Fibroblast of lung (primary cell): Measurements from ENCODE around the gene SNX33. TPM values are rescaled to one million over a fixed set of nuclear protein-coding genes. Genes with fewer than 3 reads are reported as not detected.
"Not testable (repeated sequence)": the region's sequence is repeated elsewhere in the genome, so short reads cannot be mapped to it uniquely, and the experiment has no call there.

Experiments used
- DNase-seq, 2 donors: peaks; one replicate each; pipeline versions ENCODE4 v3.0.0 to v3.0.0-alpha.2; 2010; ENCODE audit warnings: low read depth in 2 of 2
- H2AFZ ChIP-seq: 2 replicates; pipeline ENCODE4 v1.5.1; 2012; ENCODE audit warnings: low read length, control low read depth, inconsistent platforms
- H3K27ac ChIP-seq: 2 replicates; pipeline ENCODE4 v1.5.1; 2011; ENCODE audit warnings: low read length, control low read depth; ENCODE audit not compliant: insufficient read depth
- H3K27me3 ChIP-seq: 2 replicates; pipeline ENCODE4 v1.5.1; 2011; ENCODE audit warnings: mild to moderate bottlenecking, low read length; ENCODE audit not compliant: control insufficient read depth, insufficient read depth
- H3K36me3 ChIP-seq: 2 replicates; pipeline ENCODE4 v1.5.1; 2011; ENCODE audit warnings: low read length; ENCODE audit not compliant: control insufficient read depth, insufficient read depth
- H3K4me1 ChIP-seq: 2 replicates; pipeline ENCODE4 v1.5.1; 2011; ENCODE audit warnings: low read length; ENCODE audit not compliant: control insufficient read depth, insufficient read depth; ENCODE audit errors: extremely low read depth
- H3K4me2 ChIP-seq: 2 replicates; pipeline ENCODE4 v1.5.1; 2011; ENCODE audit warnings: low read length, control low read depth; ENCODE audit not compliant: insufficient read depth; ENCODE audit errors: extremely low read depth
- H3K4me3 ChIP-seq, 4 experiments: fragments of 200-600 bp in 1 of 4; sonication (generic) in 1 of 4; replicated peaks in 1 of 4; 2 replicates each; pipeline ENCODE4 v1.5.1; 2011 to 2016; ENCODE audit warnings: low read length in 4 of 4, low read depth in 3 of 4, mild to moderate bottlenecking in 3 of 4, control low read depth in 2 of 4, inconsistent platforms in 1 of 4, mixed read lengths in 1 of 4; ENCODE audit not compliant: insufficient read depth in 1 of 4; ENCODE audit errors: control extremely low read depth in 1 of 4
- H3K79me2 ChIP-seq: 2 replicates; pipeline ENCODE4 v1.5.1; 2012; ENCODE audit warnings: mild to moderate bottlenecking, low read length, inconsistent platforms; ENCODE audit not compliant: control insufficient read depth, insufficient read depth
- H3K9ac ChIP-seq: 2 replicates; pipeline ENCODE4 v1.5.1; 2011; ENCODE audit warnings: mild to moderate bottlenecking, low read length, control low read depth; ENCODE audit not compliant: insufficient read depth
- H3K9me3 ChIP-seq: 2 replicates; pipeline ENCODE4 v1.5.1; 2012; ENCODE audit warnings: low read depth, low read length; ENCODE audit not compliant: control insufficient read depth, insufficient read depth
- H4K20me1 ChIP-seq: 2 replicates; pipeline ENCODE4 v1.5.1; 2011; ENCODE audit warnings: low read length; ENCODE audit not compliant: control insufficient read depth, insufficient read depth; ENCODE audit errors: extremely low read depth
- CTCF ChIP-seq, 2 donors: IDR thresholded peaks in 1 of 2; conservative IDR thresholded peaks in 1 of 2; 1 replicate in 1 of 2; 2 replicates in 1 of 2; pipeline ENCODE4 v1.5.1; 2011 to 2012; ENCODE audit warnings: low read length in 2 of 2, control low read depth in 1 of 2, inconsistent platforms in 1 of 2, low read depth in 1 of 2, mild to moderate bottlenecking in 1 of 2
- EZH2 ChIP-seq: IDR thresholded peaks from 2 replicates; pipeline ENCODE4 v1.5.1; 2012; ENCODE audit warnings: low read length, control low read depth, mild to moderate bottlenecking; ENCODE audit errors: missing control alignments
- polyA plus RNA-seq, 2 donors: library from polyadenylated mRNA; depleted of rRNA in 1 of 2; stranded (reverse) in 1 of 2; unstranded in 1 of 2; fragments of >200 nt; gene quantifications; 2 replicates each; pipeline ENCODE4 v1.2.1, GENCODE V29; 2011 to 2012; ENCODE audit warnings: missing spikeins in 1 of 2
- total RNA-seq: library from RNA; depleted of rRNA; stranded (reverse); fragments of >200 nt; gene quantifications from 2 replicates; pipeline ENCODE4 v1.2.1, GENCODE V29; 2014

The SNX33 gene
- total and polyA plus RNA-seq, 2 donors (not counting 1 experiment from before 2014, with no cell fraction given) = 17.5 to 24.6 TPM

- H3K4me1 ChIP-seq = peaks cover 26% of the 10 kb centered on the region
- H3K79me2 ChIP-seq = no peaks in the 10 kb centered on the region
- H3K4me3 ChIP-seq = no peak overlapping the region
- H3K27me3 ChIP-seq = no peaks in the 10 kb centered on the region
- no peaks in the 10 kb centered on the region for H4K20me1 ChIP-seq
- no peak for TF ChIP-seq CTCF (conservative IDR thresholded peaks at IDR 0.05 in 1 of 2, IDR thresholded peaks at IDR 0.05 in 1 of 2; ENCODE audit: low read depth in 1 of 2, low read length in 2 of 2)
- no peak for TF ChIP-seq EZH2
- no peak for DNase-seq
- no peaks in the 10 kb centered on the region for H3K9me3 ChIP-seq
- H2AFZ ChIP-seq = no peak overlapping the region
- no peak overlapping the region for H3K4me2 ChIP-seq
- no peak overlapping the region for H3K27ac ChIP-seq
- H3K36me3 ChIP-seq = peaks cover 27% of the 10 kb centered on the region
- no peak overlapping the region for H3K9ac ChIP-seq
Observed at GRCh38 chr15:75676688-75677464, 29.2 kb downstream of the SNX33 start.

- TF ChIP-seq CTCF (conservative IDR thresholded peaks at IDR 0.05 in 1 of 2, IDR thresholded peaks at IDR 0.05 in 1 of 2; ENCODE audit: low read depth in 1 of 2, low read length in 2 of 2) = no peak
- no peak for TF ChIP-seq EZH2
- Histone ChIP-seq H3K4me3 (no peak overlapping the region), H3K27ac (no peak overlapping the region), H3K4me1 (peaks cover 19% of the 10 kb centered on the region), H3K9ac (no peak overlapping the region), H3K27me3 (no peaks in the 10 kb centered on the region), H3K4me2 (no peak overlapping the region), H3K36me3 (peaks cover 34% of the 10 kb centered on the region), H2AFZ (no peak overlapping the region), H3K79me2 (no peaks in the 10 kb centered on the region), H4K20me1 (no peaks in the 10 kb centered on the region), H3K9me3 (no peaks in the 10 kb centered on the region)
- DNase-seq = no peak
Observed at GRCh38 chr15:75677465-75678323, 30.0 kb downstream of the SNX33 start.

- not testable (repeated sequence) for DNase-seq, H3K4me2 ChIP-seq, H3K79me2 ChIP-seq, H3K27ac ChIP-seq, H3K9me3 ChIP-seq, H3K9ac ChIP-seq, H4K20me1 ChIP-seq, H2AFZ ChIP-seq, H3K27me3 ChIP-seq, H3K4me3 ChIP-seq
- peaks cover 34% of the 10 kb centered on the region for H3K36me3 ChIP-seq
- peaks cover 13% of the 10 kb centered on the region for H3K4me1 ChIP-seq
Observed at GRCh38 chr15:75678324-75678690, 30.6 kb downstream of the SNX33 start.
